ENCODE data around the gene SLC25A29.
A peak's percentile ranks its signal among the peaks of the same experiment; 100 is the strongest.

Gene SLC25A29

DNA sequence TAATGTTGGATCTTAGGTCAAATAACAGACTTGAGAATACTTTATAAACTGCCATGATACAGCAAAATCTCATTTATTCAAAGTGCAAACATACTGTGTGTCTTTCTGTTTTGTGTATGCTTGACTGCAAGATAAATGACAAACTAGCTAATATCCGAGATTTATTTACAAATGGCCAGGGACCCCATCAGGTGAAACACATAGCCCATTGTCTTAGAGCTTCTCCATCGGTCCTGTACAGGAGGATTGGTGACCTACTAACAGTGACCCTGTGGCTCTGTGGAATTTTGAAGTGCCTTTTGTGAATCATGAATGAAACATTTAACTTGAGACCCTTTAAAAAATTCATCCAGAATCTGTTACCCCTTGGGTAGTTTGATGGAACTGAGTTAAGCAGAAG, 27.1 kb downstream of the SLC25A29 start:
- DNase-seq: no peak

DNA sequence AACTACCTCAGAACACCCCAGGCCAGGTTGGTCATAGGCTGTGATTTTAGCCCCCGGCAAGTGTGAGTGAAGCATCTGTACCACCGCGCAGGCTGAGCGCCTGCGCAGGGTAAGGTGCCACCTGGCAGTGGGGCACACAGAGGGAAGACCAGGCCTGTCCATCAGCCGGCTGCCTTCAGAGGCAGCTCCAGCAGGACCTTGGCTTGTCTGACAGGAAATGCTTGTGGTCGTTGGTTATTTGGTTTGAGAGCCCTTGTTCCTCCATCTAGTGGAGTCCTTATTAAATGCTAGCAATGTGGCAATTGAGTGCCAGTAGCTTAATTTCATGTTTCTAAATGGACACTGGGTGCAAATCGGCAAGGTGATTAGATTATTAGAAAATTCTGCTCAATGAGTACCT, 27.5 kb downstream of the SLC25A29 start:
- DNase-seq: no peak

DNA sequence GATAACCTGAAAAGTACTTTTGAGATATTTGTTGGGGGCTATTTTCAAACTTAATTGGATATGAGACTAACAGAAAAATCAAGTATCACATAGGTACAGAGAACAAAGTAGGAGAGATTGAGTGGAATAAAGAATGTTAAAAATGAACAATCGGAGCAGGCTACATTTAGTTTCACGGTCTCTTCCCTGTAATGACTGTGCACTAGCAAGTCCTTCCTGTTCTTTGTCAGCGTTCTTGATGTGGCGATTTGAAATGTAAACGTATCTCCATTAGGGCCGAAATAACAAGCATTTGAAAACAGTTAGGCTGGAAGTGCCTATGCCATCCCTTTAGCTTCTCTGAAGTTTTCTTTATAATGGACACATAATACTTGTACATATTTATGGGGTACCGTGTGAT, 31.0 kb downstream of the SLC25A29 start:
- DNase-seq: no peak

DNA sequence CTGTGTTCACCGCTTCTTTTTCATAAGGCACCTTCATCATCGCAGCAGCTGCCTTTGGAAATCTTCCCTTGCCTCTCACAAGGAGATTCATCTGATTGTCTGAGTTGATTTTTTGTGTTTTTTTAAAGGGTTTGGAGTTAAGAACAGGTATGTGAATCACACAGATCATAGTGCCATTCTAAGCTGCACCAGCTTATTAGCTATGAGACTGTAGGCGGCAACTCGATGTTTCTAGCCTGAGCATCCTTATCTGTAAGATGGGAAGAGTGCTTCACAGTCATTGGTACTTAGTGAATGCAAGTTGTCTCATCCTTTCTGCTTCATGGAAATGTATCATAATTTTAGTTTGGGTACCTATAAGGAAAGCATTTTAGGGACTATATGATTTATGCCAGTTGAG, 32.0 kb downstream of the SLC25A29 start:
- no peak for DNase-seq

DNA sequence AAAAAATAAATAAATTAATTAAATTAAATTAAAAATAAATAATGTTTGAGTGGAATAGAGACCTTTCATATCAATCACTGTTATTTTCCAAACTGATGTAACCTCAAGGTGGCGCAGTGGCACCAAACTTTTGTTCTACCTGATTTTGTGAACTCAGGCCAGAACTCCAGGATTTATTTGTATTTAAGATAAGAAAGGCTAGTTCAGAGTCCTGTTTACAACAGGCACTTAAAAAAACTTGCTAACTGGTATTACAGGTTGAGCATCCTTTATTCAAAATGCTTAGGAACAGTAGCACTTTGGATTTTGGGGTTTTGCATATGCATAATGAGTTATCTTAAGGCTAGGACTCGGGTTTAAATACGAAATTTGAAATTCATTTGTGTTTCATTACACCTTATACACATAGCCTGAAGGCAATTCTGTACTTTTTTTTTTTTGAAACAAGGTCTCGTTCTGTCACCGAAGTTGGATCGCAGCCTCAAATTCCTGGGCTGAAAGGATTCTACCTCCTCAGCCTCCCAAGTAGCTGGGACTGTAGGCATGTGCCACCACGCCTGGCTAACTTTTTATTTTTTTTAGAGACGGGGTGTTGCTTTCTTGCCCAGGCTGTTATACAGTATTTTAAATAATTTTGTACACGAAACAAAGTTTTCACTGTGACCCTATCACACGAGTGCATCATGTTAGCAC, 34.9 kb downstream of the SLC25A29 start:
- peak; percentile 37 for DNase-seq

DNA sequence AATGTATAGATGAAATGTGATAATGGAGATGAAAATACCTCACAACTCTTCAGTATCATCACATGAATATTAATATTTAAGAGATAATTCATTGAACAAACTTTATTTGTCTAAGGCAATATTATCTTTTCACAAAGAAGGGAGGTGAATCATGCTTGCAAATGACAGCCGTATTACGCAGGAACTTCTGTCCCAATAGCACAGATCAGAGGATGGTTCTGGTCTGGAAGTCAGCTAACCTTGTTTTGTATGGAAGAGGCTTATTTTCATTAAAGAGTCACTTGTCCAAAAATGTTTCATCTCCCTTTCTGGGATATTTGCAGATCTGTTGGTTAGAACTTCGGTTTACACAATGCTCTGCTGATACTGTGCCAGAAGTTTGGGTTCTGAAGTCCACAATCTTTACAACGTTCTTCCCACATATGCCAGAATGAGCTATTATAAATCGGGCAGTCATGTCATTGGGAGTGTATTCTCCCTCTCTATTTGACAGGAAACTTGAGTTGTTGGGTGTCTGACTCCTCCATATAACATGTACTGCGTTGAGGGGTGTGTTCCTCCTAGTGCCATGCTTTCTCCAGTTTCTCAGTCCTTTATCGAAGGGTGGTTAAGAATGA, 37.5 kb downstream of the SLC25A29 start:
- no peak for DNase-seq

DNA sequence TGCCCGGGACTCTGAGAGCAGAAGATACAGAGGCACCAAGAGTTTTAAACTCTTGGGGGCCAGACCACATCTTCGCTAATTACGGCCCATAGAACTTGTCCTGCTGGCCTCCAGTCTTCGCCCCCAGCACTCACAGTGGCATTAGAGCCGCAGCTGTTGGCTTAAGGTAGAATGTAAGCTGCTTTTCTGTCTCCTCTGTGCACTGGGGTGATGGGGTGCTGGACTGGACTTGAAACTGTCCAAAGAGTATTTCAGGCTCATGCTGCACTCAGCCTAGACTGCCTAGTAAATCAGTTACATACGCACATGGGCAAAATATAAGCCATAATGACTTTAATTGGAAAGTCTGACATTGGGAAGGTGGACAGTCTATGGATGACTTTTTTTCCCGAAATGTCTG, 38.3 kb downstream of the SLC25A29 start:
- no peak for DNase-seq

DNA sequence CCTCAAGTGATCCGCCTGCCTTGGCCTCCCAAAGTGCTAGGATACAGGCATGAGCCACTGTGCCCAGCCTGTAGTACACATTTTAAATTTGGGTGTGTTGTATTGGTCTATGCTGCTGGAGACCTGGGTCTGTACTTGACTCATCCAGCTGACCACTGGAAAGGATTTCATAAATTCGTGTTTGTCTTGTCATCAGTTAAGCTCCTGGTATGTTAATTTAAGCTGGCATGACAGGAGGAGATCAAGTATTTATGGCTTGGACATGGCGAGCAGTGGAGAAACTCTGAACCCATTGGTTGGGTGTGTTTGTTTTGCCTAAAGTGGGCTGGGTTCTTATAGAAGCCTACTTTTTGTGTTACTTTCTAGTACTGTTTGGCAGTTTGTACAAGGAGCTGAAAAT, 43.1 kb downstream of the SLC25A29 start:
- no peak for DNase-seq

DNA sequence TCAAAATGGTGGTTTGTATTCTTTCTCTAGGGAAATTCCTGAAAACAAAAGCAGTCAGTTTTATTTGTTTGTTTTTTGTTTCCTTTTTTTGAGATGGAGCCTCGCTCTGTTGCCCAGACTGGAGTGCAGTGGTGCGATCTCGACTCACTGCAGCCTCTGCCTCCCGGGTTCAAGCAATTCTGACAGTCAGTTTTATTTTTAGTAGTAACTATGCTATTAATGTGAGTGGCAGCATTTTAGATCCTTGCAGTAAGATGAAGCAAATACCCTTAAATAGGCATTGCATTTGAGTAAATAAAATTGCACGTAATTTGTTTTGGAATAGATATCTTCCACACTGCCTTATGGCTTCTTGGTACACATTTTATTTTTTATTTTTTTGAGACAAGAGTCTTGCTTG, 43.7 kb downstream of the SLC25A29 start:
- no peak for DNase-seq

DNA sequence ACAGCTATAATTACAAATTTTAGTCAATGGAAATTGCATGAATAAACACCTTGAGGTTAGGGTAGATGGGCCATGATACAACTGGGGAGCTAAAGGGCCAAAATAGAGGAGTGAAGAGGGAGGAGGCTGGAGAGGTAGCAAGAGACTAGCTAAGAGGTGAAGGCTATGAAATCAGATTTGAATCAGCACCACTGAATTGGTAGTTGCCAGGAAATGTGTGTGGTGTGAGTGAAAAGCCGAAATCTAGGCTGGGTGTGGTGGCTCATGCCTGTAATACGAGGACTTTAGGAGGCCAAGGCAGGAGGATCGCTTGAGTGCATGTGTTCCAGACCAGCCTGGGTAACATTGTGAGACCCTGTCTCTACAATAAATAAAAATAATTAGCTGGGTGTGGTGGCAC, 44.6 kb downstream of the SLC25A29 start:
- no peak for DNase-seq

DNA sequence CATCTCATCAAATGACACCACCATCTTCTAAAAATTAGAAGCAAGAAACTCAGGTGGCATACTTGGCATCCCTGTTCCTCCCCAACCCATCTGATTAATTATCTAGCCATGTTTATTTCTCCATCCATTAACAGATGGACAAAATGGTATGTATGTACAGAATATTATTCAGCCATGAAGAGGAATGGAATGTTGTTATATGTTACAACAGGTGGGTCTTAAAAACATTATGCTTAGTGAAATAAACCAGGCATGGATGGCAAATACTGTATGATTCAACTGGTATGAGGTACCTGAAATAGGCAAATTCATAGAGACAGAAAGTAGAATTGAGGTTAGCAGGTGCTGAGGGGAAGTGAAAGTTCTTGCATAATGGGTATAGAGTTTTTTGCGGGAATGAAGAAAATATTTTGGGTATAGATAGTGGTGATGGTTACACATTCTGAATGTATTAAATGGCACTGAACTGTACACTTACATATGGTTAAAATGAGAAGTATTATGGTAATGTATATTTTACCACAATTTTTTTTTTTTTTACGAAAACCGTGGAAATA, 49.8 kb downstream of the SLC25A29 start:
- DNase-seq: no peak

DNA sequence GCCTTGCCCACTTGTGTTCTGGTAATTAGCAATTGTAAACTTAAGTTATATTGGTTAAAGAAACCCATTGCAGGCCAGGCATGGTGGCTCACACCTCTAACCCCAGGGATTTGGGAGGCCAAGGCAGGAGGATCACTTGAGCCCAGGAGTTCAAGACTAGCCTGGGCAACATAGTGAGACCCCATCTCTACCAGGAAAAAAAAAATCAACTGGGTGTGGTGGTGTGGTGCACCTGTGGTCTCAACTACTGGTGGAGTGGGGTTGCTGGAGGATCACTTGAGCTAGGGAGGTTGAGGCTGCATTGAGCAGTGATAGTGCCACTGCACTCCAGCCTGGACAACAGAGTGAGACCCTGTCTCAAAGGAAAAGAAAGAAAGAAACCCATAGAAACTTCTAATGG, 53.6 kb downstream of the SLC25A29 start:
- DNase-seq: no peak

DNA sequence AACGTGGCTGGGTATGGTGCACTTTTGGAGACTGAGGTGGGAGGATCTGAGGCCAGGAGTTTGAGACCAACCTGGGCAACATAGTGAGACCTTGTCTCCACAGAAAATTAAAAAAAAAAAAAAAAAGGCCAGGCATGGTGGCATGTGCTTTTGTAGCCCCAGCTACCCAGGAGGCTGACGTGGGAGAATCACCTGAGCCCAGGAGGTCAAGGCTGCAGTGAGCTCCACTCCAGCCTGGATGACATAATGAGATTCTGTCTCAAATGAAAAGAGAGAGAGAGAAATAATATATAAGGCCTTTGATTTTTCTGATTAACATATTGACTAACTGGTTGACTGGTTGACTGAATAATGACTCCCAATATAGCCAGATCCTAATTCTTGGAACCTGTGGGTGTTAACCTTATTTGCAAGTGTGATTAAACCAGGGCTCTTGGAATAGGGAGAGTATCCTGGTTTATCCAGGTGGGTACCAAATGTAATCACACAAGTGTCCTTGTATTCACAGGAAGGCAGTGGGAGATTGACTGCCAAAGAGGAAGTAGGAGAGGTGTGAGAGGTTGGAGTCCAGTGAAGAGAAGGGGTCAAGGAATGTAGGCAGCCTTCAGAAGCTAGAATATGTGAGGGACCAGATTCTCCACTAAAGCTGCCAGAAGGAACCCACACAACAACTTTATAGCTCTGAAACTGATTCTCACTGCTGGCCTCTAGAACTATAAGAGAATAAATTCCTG, 55.3 kb downstream of the SLC25A29 start:
- no peak for DNase-seq

DNA sequence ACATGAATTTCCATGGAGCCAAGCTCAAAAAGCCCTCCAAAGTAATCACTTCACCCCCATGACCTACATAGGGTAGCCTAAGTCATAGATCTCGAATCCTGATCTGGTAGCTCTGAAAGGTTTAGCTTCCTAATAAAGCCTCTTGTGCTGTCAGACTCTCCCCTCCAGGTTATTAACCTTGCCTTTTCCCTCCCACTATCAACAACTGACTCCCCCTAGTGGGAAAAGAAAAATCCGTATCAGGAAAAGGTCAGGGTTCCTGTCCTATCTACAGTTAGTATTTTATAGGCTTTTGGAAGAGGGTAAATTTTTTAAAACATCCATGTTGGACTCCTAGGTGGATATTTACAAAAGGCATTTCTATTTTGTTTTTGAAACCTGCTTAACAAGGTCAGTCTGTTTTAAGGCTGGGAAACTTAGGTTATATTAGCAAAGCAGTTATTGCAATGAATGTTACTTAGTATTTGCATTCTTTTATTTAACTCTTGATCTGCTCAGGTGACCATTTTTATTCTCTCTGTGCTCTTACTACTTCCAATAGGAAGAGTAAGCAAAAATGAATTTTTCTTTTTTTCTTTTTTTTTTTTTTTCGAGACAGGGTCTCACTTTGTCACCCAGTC, 59.3 kb downstream of the SLC25A29 start:
- DNase-seq: no peak

DNA sequence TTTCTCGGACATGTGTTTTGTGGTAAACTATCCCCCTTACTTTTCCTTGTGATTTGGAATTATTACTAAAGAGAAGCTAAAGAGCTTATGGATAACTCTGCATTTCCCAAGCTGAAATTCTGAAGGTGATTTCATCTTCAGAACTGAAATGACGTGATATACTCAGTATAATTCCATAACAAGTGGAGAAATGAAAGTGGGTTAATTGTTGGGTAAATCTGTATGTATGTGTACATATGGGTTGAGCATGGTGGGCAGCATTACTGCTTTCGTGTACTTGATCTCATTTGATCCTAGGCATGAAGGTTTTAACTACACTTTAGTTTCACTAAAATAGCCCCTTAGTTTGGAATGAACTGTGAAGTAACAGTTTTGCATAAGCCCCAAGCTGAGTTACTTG, 63.2 kb downstream of the SLC25A29 start:
- DNase-seq: no peak

DNA sequence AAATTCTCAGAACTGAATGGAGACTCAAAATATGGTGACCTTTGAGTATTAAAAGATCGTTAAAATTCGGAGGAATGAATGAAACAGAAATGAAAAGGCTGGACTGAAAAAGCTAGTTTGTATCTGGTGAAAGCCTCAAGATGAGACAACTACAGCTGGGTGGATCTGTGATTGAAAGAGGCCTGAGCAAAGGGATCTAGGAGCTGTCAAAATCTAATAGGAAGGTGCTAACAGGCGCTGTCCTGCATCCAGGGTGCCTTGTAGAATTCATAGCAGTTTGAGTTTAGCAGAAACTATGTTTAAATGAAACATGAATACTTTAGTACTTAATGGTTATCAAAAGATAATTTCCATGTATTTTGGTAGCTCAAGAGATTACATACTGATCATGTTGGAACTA, 65.0 kb downstream of the SLC25A29 start:
- no peak for DNase-seq

All from CD4-positive, alpha-beta T cell treated with Interleukin-6 for 4 hours (primary cell).